ENCODE measurements around the gene SIGLEC15. TPM values are rescaled to one million over a fixed set of nuclear protein-coding genes. Genes with fewer than 3 reads are reported as not detected.

The SIGLEC15 gene
- total and polyA plus RNA-seq, 8 donors = 0.10 to 5.5 (median 0.76) TPM; not detected in 3

DNA sequence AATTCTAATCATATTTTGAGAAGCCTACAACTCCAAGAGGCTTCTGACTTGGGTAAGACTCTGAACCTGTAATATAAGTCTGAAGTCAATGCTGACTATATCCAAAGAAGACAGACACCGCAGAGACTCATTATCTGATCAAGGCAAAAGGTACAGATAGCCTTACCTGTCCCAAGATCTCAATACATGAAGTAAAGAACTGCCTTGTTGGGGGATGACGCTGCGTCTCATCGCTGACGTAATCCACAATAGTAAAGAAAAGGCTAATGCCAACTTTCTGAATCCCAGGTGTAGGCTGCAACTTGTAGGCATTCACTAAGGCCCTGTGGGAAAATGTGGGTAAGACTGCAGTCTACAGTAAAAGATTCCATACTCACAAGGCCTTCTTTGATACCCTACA, 62.1 kb downstream of the SIGLEC15 start:
- intact Hi-C loops (cut with DNase I; ENCODE audit: low total_unique reads) = no loop called here
- H3K9me3 ChIP-seq = no peaks in the 10 kb centered on the region
- DNase-seq = no peak
- H3K27me3 ChIP-seq = no peaks in the 10 kb centered on the region
- 95 to 100% (median 97%) methylated on average over 5 of the region's 5 CpGs for WGBS, 5 donors
- no peak overlapping the region for H3K4me3 ChIP-seq
- no peaks in the 10 kb centered on the region for H3K4me1 ChIP-seq
- no peak overlapping the region for H3K27ac ChIP-seq
- TF ChIP-seq POLR2A (IDR thresholded peaks at IDR 0.05) (no peak), EP300 (IDR thresholded peaks at IDR 0.05) (no peak), POLR2AphosphoS5 (IDR thresholded peaks at IDR 0.05) (no peak)
- TF ChIP-seq, protein P1, sequence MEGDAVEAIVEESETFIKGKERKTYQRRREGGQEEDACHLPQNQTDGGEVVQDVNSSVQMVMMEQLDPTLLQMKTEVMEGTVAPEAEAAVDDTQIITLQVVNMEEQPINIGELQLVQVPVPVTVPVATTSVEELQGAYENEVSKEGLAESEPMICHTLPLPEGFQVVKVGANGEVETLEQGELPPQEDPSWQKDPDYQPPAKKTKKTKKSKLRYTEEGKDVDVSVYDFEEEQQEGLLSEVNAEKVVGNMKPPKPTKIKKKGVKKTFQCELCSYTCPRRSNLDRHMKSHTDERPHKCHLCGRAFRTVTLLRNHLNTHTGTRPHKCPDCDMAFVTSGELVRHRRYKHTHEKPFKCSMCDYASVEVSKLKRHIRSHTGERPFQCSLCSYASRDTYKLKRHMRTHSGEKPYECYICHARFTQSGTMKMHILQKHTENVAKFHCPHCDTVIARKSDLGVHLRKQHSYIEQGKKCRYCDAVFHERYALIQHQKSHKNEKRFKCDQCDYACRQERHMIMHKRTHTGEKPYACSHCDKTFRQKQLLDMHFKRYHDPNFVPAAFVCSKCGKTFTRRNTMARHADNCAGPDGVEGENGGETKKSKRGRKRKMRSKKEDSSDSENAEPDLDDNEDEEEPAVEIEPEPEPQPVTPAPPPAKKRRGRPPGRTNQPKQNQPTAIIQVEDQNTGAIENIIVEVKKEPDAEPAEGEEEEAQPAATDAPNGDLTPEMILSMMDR (IDR thresholded peaks at IDR 0.05) = no peak
- peaks cover 33 to 81% (median 72%) of the 10 kb centered on the region in 4 donors for H3K36me3 ChIP-seq

DNA sequence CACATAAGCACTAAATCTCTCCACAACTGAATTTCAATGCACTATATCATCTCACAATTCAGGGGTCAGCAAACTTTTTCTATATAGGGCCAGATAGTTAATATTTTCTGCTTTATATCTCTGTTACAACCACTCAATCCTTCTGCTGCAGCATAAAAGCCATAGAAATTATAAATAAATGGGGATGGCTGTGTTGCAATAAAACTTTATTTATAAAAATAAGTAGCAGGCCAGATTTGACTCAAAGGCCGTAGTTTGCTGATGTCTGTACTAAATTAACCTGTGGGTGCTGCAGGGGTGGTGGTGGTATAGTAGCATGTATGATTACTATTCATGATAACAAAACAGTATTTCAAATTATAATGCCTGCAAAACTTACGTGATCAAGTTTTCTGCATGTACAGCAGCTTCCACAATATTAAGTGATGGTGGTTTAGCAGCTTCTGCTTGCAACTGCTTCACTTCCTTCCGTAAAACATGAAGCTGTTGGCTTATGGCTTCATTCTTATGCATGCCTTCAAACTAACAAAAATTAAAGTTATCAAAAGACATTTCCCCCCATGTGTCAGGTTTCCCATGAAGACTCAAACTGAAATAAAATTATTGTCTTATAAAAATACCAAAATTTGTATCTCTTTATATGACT, 64.1 kb downstream of the SIGLEC15 start:
- TF ChIP-seq POLR2A (IDR thresholded peaks at IDR 0.05) (no peak), EP300 (IDR thresholded peaks at IDR 0.05) (no peak)
- WGBS, 5 donors = 92 to 97% (median 93%) methylated on average over 3 of the region's 3 CpGs
- H3K4me3 ChIP-seq = no peak overlapping the region
- no peaks in the 10 kb centered on the region for H3K9me3 ChIP-seq
- no peak overlapping the region for H3K27ac ChIP-seq
- no peak for DNase-seq
- peaks cover 25 to 79% (median 70%) of the 10 kb centered on the region in 4 donors for H3K36me3 ChIP-seq
- no peaks in the 10 kb centered on the region for H3K27me3 ChIP-seq
- intact Hi-C loops (cut with DNase I; ENCODE audit: low total_unique reads) = no loop called here
- H3K4me1 ChIP-seq = no peaks in the 10 kb centered on the region

DNA sequence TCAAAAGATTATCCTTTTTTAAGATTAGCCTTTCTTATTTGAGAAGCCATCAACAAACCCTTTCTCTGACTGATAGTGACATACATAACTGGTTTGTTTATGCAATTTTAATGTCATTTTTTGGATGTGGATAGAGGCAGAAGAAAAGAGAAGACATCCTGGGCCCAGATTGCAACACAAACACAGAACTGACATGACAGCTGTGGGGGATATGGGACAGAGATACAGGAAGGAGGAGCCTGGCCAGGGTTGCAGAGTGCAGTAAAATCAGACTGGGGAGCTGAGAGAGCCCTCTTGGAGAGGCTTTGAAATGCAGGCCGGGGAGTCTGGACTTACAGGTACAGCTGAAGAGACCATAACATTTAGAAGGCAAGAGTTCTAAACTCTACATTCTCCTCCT, 65.1 kb downstream of the SIGLEC15 start:
- Histone ChIP-seq H3K4me1 (no peaks in the 10 kb centered on the region), H3K4me3 (no peak overlapping the region), H3K9me3 (no peaks in the 10 kb centered on the region), H3K27ac (no peak overlapping the region), H3K27me3 (no peaks in the 10 kb centered on the region), H3K36me3 (peaks cover 20 to 81% (median 74%) of the 10 kb centered on the region in 4 donors)
- TF ChIP-seq, protein P1 (IDR thresholded peaks at IDR 0.05) = no peak
- TF ChIP-seq POLR2A (IDR thresholded peaks at IDR 0.05) (no peak), EP300 (IDR thresholded peaks at IDR 0.05) (no peak), POLR2AphosphoS5 (IDR thresholded peaks at IDR 0.05) (no peak)
- intact Hi-C loops (cut with DNase I; ENCODE audit: low total_unique reads) = no loop called here
- no peak for DNase-seq
- 86 to 94% (median 91%) methylated on average over 1 of the region's 1 CpG for WGBS, 5 donors

DNA sequence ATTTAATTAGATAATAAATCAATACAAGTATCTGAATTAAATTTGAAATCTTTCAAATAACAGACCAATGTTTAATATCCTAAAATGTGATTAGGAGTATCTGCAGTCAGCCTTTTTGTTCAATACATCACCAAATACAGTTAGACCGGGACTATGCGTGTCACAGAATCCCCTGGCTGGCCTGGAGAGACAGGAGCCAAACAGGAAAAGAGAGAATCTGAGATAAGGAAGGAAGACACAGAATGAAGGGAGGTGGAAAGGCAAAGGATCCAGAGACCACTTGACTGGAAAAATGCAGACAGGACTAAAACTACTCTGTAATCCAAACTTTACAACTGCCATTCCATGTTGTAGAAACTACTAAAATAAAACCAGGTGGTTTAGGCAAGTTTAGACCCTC, 66.3 kb downstream of the SIGLEC15 start:
- Histone ChIP-seq H3K9me3 (no peaks in the 10 kb centered on the region), H3K4me1 (peaks cover 0 to 9% (median 3%) of the 10 kb centered on the region in 4 donors), H3K4me3 (no peak overlapping the region), H3K36me3 (peaks cover 20 to 80% (median 74%) of the 10 kb centered on the region in 4 donors), H3K27me3 (no peaks in the 10 kb centered on the region), H3K27ac (no peak overlapping the region)
- no peak for DNase-seq
- WGBS, 5 donors = 75 to 95% (median 88%) methylated on average over 2 of the region's 2 CpGs
- TF ChIP-seq, protein P1 (IDR thresholded peaks at IDR 0.05) = no peak
- intact Hi-C loops (cut with DNase I; ENCODE audit: low total_unique reads) = no loop called here

Small RNAs within 50 kb of the gene (small RNA-seq; reads per million reads assigned to genes)
- 0 reads per million in 4 donors for gene AC087685.1

Other genes starting within 250 kb of the SIGLEC15 start
- under 1 TPM in 1 of 5 donors, not detected in 4; under 0.01 TPM for gene SLC14A2, start 210.2 kb upstream of the SIGLEC15 start, total RNA-seq
- not detected for gene SLC14A2, start 210.2 kb upstream of the SIGLEC15 start, polyA plus RNA-seq
- gene SLC14A1, start 101.5 kb upstream of the SIGLEC15 start, total RNA-seq = 1 to 10 TPM in 2 of 5 donors, not detected in 3; 3.9 to 4.2 TPM
- gene SLC14A1, start 101.5 kb upstream of the SIGLEC15 start, polyA plus RNA-seq = 1 to 10 TPM in 1 of 3 donors, under 1 TPM in 2; 0.20 to 3.1 (median 0.56) TPM
- 10 to 100 TPM; 16.2 to 52.9 (median 22.6) TPM for gene EPG5, start 141.7 kb downstream of the SIGLEC15 start, total RNA-seq
- 1 to 10 TPM; 2.0 to 3.3 (median 2.9) TPM for gene EPG5, start 141.7 kb downstream of the SIGLEC15 start, polyA plus RNA-seq
- gene PSTPIP2, start 246.6 kb downstream of the SIGLEC15 start, total RNA-seq = 1 to 10 TPM; 1.2 to 7.8 (median 2.9) TPM
- 10 to 100 TPM in 1 of 3 donors, 1 to 10 TPM in 2; 6.6 to 11.0 (median 9.2) TPM for gene PSTPIP2, start 246.6 kb downstream of the SIGLEC15 start, polyA plus RNA-seq

Data from stomach (tissue), 9 donors.